Hematopoietic multipotent progenitor cell treated with erythropoietin and hydrocortisone succinate and interleukin-3 and kit ligand, for 15 days (in vitro differentiated cells): ENCODE measurements around the gene PYM1.
"Not testable (repeated sequence)": the region's sequence is repeated elsewhere in the genome, so short reads cannot be mapped to it uniquely, and the experiment has no call there.

Experiments used
- DNase-seq: peaks from one replicate; pipeline ENCODE4 v3.0.0-alpha.2; 2015; ENCODE audit warnings: low spot score

Gene PYM1

GRCh38 chr12:55909513-55909884 is 18.2 kb downstream of the PYM1 start:
- no peak for DNase-seq

GRCh38 chr12:55908726-55909512 is 18.8 kb downstream of the PYM1 start:
- no peak for DNase-seq

GRCh38 chr12:55906056-55906455 is 21.6 kb downstream of the PYM1 start:
- no peak for DNase-seq

GRCh38 chr12:55901881-55902490 is 25.7 kb downstream of the PYM1 start:
- DNase-seq: no peak

GRCh38 chr12:55899082-55899481 is 28.6 kb downstream of the PYM1 start:
- DNase-seq: no peak

- no peak for DNase-seq
Measured at GRCh38 chr12:55893723-55894122, 34.0 kb downstream of the PYM1 start.

- DNase-seq: no peak
Measured at GRCh38 chr12:55891310-55891709, 36.4 kb downstream of the PYM1 start.

GRCh38 chr12:55885113-55885512 is 42.6 kb downstream of the PYM1 start:
- DNase-seq: no peak

- no peak for DNase-seq
Measured at GRCh38 chr12:55877824-55878223, 49.9 kb downstream of the PYM1 start.

GRCh38 chr12:55875704-55876467 is 51.8 kb downstream of the PYM1 start:
- DNase-seq: no peak

GRCh38 chr12:55874443-55874842 is 53.3 kb downstream of the PYM1 start:
- DNase-seq: no peak

GRCh38 chr12:55866454-55867004 is 61.2 kb downstream of the PYM1 start:
- DNase-seq: not testable (repeated sequence)

- DNase-seq: no peak
Measured at GRCh38 chr12:55865327-55865726, 62.4 kb downstream of the PYM1 start.

- not testable (repeated sequence) for DNase-seq
Measured at GRCh38 chr12:55862931-55863330, 64.8 kb downstream of the PYM1 start.

GRCh38 chr12:55862286-55862685 is 65.4 kb downstream of the PYM1 start:
- no peak for DNase-seq

- DNase-seq: no peak
Measured at GRCh38 chr12:55861871-55862270, 65.8 kb downstream of the PYM1 start.

- no peak for DNase-seq
Measured at GRCh38 chr12:55861396-55861795, 66.3 kb downstream of the PYM1 start.

GRCh38 chr12:55852740-55853139 is 75.0 kb downstream of the PYM1 start:
- no peak for DNase-seq
